HUES6 (cell line): ENCODE results near the gene CUBN.

Experiments used
- H3K27ac ChIP-seq: 2 replicates; pipeline ENCODE4 v1.7.0; 2013; ENCODE audit warnings: low read depth, mild to moderate bottlenecking, low read length, inconsistent platforms
- H3K27me3 ChIP-seq: 2 replicates; pipeline ENCODE4 v1.6.1; 2013; ENCODE audit warnings: low read length; ENCODE audit not compliant: control insufficient read depth, insufficient read depth
- H3K36me3 ChIP-seq: 2 replicates; pipeline ENCODE4 v1.6.1; 2013; ENCODE audit warnings: low read length; ENCODE audit not compliant: control insufficient read depth, insufficient read depth
- H3K4me1 ChIP-seq: 2 replicates; pipeline ENCODE4 v1.6.1; 2013; ENCODE audit warnings: low read length; ENCODE audit not compliant: control insufficient read depth, insufficient read depth
- H3K4me3 ChIP-seq: 2 replicates; pipeline ENCODE4 v1.5.1; 2013; ENCODE audit warnings: low read depth, low read length
- H3K9ac ChIP-seq: one replicate; pipeline ENCODE4 v1.6.1; 2013; ENCODE audit warnings: mild to moderate bottlenecking, low read length
- H3K9me3 ChIP-seq: 2 replicates; pipeline ENCODE4 v1.6.1; 2013; ENCODE audit warnings: low read depth, low read length; ENCODE audit not compliant: control insufficient read depth, insufficient read depth

CUBN gene

GRCh38 chr10:16866541-16867275 is 262.9 kb downstream of the CUBN start:
- Histone ChIP-seq H3K9ac (no peak overlapping the region), H3K4me3 (0 out of 2 replicates have a peak overlapping the region, but pooled peaks have one; percentile 13), H3K27ac (no peak overlapping the region), H3K36me3 (no peaks in the 10 kb centered on the region), H3K27me3 (no peaks in the 10 kb centered on the region), H3K9me3 (peaks cover 2% of the 10 kb centered on the region; the same call in 1 of the 2 replicates), H3K4me1 (peaks cover 28% of the 10 kb centered on the region)

- Histone ChIP-seq H3K4me1 (peaks cover 28% of the 10 kb centered on the region), H3K9me3 (peaks cover 2% of the 10 kb centered on the region; the same call in 1 of the 2 replicates), H3K4me3 (no peak overlapping the region), H3K27me3 (no peaks in the 10 kb centered on the region), H3K36me3 (no peaks in the 10 kb centered on the region), H3K27ac (no peak overlapping the region), H3K9ac (no peak overlapping the region)
These were observed 263.8 kb downstream of the CUBN start for GRCh38 chr10:16865766-16866165.

GRCh38 chr10:16863766-16864165 is 265.8 kb downstream of the CUBN start:
- no peaks in the 10 kb centered on the region for H3K9me3 ChIP-seq
- no peaks in the 10 kb centered on the region for H3K27me3 ChIP-seq
- H3K4me3 ChIP-seq = no peak overlapping the region
- H3K36me3 ChIP-seq = no peaks in the 10 kb centered on the region
- H3K9ac ChIP-seq = no peak overlapping the region
- no peak overlapping the region for H3K27ac ChIP-seq
- H3K4me1 ChIP-seq = peaks cover 27% of the 10 kb centered on the region

- Histone ChIP-seq H3K27ac (no peak overlapping the region), H3K4me1 (peaks cover 7% of the 10 kb centered on the region; the same call in 1 of the 2 replicates), H3K27me3 (no peaks in the 10 kb centered on the region), H3K4me3 (no peak overlapping the region), H3K36me3 (no peaks in the 10 kb centered on the region), H3K9me3 (no peaks in the 10 kb centered on the region), H3K9ac (no peak overlapping the region)
These were observed 272.2 kb downstream of the CUBN start for GRCh38 chr10:16857419-16857818.

- no peaks in the 10 kb centered on the region for H3K36me3 ChIP-seq
- peaks cover 7% of the 10 kb centered on the region; the same call in 1 of the 2 replicates for H3K4me1 ChIP-seq
- H3K27ac ChIP-seq = no peak overlapping the region
- no peaks in the 10 kb centered on the region for H3K9me3 ChIP-seq
- no peak overlapping the region for H3K4me3 ChIP-seq
- H3K27me3 ChIP-seq = no peaks in the 10 kb centered on the region
- no peak overlapping the region for H3K9ac ChIP-seq
These were observed 273.0 kb downstream of the CUBN start for GRCh38 chr10:16856567-16856966.

- no peak overlapping the region for H3K9ac ChIP-seq
- H3K27ac ChIP-seq = no peak overlapping the region
- no peaks in the 10 kb centered on the region for H3K9me3 ChIP-seq
- H3K36me3 ChIP-seq = no peaks in the 10 kb centered on the region
- no peaks in the 10 kb centered on the region for H3K27me3 ChIP-seq
- H3K4me3 ChIP-seq = no peak overlapping the region
- H3K4me1 ChIP-seq = peaks cover 7% of the 10 kb centered on the region; the same call in 1 of the 2 replicates
These were observed 273.5 kb downstream of the CUBN start for GRCh38 chr10:16856092-16856491.

- no peaks in the 10 kb centered on the region for H3K27me3 ChIP-seq
- H3K27ac ChIP-seq = no peak overlapping the region
- H3K4me3 ChIP-seq = no peak overlapping the region
- no peaks in the 10 kb centered on the region for H3K36me3 ChIP-seq
- H3K4me1 ChIP-seq = peaks cover 7% of the 10 kb centered on the region; the same call in 1 of the 2 replicates
- no peaks in the 10 kb centered on the region for H3K9me3 ChIP-seq
- H3K9ac ChIP-seq = no peak overlapping the region
These were observed 275.0 kb downstream of the CUBN start for GRCh38 chr10:16854623-16855022.

- Histone ChIP-seq H3K27ac (no peak overlapping the region), H3K9ac (no peak overlapping the region), H3K4me1 (peaks cover 7% of the 10 kb centered on the region; the same call in 1 of the 2 replicates), H3K4me3 (no peak overlapping the region), H3K9me3 (no peaks in the 10 kb centered on the region), H3K36me3 (no peaks in the 10 kb centered on the region), H3K27me3 (no peaks in the 10 kb centered on the region)
These were observed 275.8 kb downstream of the CUBN start for GRCh38 chr10:16853809-16854208.

- H3K27ac ChIP-seq = no peak overlapping the region
- H3K4me1 ChIP-seq = peaks cover 7% of the 10 kb centered on the region; the same call in 1 of the 2 replicates
- no peaks in the 10 kb centered on the region for H3K9me3 ChIP-seq
- H3K36me3 ChIP-seq = no peaks in the 10 kb centered on the region
- no peak overlapping the region for H3K9ac ChIP-seq
- no peaks in the 10 kb centered on the region for H3K27me3 ChIP-seq
- H3K4me3 ChIP-seq = no peak overlapping the region
These were observed 276.4 kb downstream of the CUBN start for GRCh38 chr10:16853201-16853600.

- no peak overlapping the region for H3K9ac ChIP-seq
- no peaks in the 10 kb centered on the region for H3K9me3 ChIP-seq
- peaks cover 7% of the 10 kb centered on the region; the same call in 1 of the 2 replicates for H3K4me1 ChIP-seq
These were observed 277.0 kb downstream of the CUBN start for GRCh38 chr10:16852624-16853023.

GRCh38 chr10:16848562-16849154 is 281.0 kb downstream of the CUBN start:
- Histone ChIP-seq H3K9me3 (no peaks in the 10 kb centered on the region), H3K36me3 (no peaks in the 10 kb centered on the region), H3K4me1 (no peaks in the 10 kb centered on the region), H3K27me3 (no peaks in the 10 kb centered on the region), H3K4me3 (no peak overlapping the region), H3K27ac (no peak overlapping the region), H3K9ac (no peak overlapping the region)

More at GRCh38 chr10:16852624-16853023, 277.0 kb downstream of the CUBN start:
- Histone ChIP-seq H3K27me3 (no peaks in the 10 kb centered on the region), H3K36me3 (no peaks in the 10 kb centered on the region), H3K27ac (no peak overlapping the region), H3K4me3 (no peak overlapping the region)
